K562 (cell line): ENCODE data around the gene SSTR5.

Source experiments
- EZH2 ChIP-seq: IDR thresholded peaks from 2 replicates; pipeline ENCODE4 v1.6.1; 2012; ENCODE audit warnings: low read depth, mild to moderate bottlenecking, inconsistent platforms, low read length, borderline replicate concordance
- GATA2 ChIP-seq: sonication (generic); formaldehyde crosslinking; IDR thresholded peaks from 2 replicates; pipeline ENCODE4 v1.4.0; 2020; ENCODE audit warnings: mild to moderate bottlenecking, missing genetic modification reagents
- KLF10 ChIP-seq: fragments of 250-450 bp; sonication (Bioruptor Pico); IDR thresholded peaks from 2 replicates; pipeline ENCODE4 v1.6.1; 2021; ENCODE audit warnings: matching md5 sums
- MCM7 ChIP-seq, 2 experiments: fragments of 450-650 bp; IDR thresholded peaks; 2 replicates each; pipeline ENCODE4 v1.6.1; 2016 to 2018
- TCF7L2 ChIP-seq: fragments of 150-350 bp; IDR thresholded peaks from 2 replicates; pipeline ENCODE4 v1.6.1; 2016; ENCODE audit warnings: low read depth, mild to moderate bottlenecking, low read length, moderate library complexity
- ZNF224 ChIP-seq: sonication (generic); formaldehyde crosslinking; IDR thresholded peaks from 2 replicates; pipeline ENCODE4 v1.8.0; 2022; ENCODE audit warnings: mild to moderate bottlenecking, missing genetic modification reagents
- TF ChIP-seq, protein P1 (sequence below), 3 experiments: IDR thresholded peaks in 2 of 3; conservative IDR thresholded peaks in 1 of 3; 2 replicates each; pipeline ENCODE4 v1.5.1; 2011 to 2012; ENCODE audit warnings: low read length in 3 of 3, mild to moderate bottlenecking in 3 of 3, control low read depth in 2 of 3, improper control_type of control experiment in 1 of 3, inconsistent platforms in 1 of 3, low read depth in 1 of 3, mixed read lengths in 1 of 3, moderate library complexity in 1 of 3; ENCODE audit not compliant: insufficient read depth in 2 of 3

DNA sequence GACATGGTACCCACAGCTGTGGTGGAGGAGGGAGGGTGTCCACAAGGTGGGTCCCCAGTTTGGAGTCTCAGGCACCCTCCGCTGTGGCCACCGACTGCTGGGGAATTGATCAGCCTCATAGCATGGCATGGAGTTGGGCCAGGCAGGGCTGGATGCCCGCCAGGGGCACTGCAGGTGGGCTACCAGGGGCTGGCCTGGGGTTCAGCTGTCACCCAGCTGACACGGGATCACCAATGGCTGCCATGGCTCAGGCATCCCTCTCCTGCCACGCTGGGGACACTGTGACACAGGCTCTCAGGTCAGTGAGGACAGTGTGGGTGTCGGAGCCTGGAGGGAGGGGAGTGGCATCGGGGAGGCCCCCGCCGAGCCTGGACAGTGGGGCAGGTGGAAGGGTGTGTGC lies 19.8 kb upstream of the SSTR5 start:
- no peak for TF ChIP-seq MCM7 (IDR thresholded peaks at IDR 0.05)
- TF ChIP-seq EZH2: no peak
- no peak for TF ChIP-seq ZNF224 (CRISPR knock-in tag)
- TF ChIP-seq, protein P1, sequence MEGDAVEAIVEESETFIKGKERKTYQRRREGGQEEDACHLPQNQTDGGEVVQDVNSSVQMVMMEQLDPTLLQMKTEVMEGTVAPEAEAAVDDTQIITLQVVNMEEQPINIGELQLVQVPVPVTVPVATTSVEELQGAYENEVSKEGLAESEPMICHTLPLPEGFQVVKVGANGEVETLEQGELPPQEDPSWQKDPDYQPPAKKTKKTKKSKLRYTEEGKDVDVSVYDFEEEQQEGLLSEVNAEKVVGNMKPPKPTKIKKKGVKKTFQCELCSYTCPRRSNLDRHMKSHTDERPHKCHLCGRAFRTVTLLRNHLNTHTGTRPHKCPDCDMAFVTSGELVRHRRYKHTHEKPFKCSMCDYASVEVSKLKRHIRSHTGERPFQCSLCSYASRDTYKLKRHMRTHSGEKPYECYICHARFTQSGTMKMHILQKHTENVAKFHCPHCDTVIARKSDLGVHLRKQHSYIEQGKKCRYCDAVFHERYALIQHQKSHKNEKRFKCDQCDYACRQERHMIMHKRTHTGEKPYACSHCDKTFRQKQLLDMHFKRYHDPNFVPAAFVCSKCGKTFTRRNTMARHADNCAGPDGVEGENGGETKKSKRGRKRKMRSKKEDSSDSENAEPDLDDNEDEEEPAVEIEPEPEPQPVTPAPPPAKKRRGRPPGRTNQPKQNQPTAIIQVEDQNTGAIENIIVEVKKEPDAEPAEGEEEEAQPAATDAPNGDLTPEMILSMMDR (IDR thresholded peaks at IDR 0.05 in 2 of 3, conservative IDR thresholded peaks at IDR 0.05 in 1 of 3; ENCODE audit: insufficient read depth in 2 of 3, low read depth in 1 of 3, low read length in 3 of 3): no peak
- no peak for TF ChIP-seq KLF10 (CRISPR knock-in tag)
- TF ChIP-seq TCF7L2: no peak
- no peak for TF ChIP-seq GATA2
